Activated CD4-positive, alpha-beta T cell treated with anti-CD3 and anti-CD28 coated beads for 48 hours (primary cell): Measurements from ENCODE around the gene L3MBTL1.

Experiments
- DNase-seq: peaks from one replicate; pipeline ENCODE4 v3.0.0-alpha.2; 2020

The L3MBTL1 gene

DNA sequence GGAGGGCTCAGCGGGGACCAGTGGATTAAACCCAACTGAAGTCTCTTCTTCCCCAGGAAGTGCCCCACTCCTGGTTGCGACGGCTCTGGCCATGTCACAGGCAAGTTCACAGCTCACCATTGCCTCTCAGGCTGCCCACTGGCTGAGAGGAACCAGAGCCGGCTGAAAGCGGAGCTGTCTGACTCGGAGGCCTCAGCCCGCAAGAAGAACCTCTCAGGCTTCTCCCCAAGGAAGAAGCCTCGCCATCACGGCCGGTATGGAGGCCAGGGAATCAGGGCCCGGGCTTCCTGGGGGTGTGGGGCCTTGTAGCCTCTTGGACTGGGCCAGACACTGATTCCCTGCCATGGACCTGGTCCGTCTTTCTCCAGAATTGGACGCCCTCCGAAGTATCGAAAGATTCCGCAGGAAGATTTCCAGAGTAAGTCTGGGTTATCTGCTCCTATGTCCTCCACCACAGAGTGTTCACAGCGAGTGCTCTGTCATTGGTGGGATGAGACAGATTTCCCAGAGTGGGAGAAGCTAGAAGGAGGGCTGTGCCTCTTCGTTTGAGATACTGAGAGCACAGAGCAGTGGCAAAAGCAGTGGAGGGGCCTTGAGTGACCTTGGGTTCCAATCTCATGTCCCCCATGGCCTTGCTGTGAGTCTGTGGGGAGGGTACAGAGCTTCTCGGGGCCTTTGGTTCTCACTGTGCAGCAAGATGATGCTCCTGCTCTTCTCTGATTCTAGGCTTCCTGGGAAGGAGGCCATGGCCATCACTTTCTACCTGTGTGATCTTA lies 28.7 kb downstream of the L3MBTL1 start:
- no peak for DNase-seq

DNA sequence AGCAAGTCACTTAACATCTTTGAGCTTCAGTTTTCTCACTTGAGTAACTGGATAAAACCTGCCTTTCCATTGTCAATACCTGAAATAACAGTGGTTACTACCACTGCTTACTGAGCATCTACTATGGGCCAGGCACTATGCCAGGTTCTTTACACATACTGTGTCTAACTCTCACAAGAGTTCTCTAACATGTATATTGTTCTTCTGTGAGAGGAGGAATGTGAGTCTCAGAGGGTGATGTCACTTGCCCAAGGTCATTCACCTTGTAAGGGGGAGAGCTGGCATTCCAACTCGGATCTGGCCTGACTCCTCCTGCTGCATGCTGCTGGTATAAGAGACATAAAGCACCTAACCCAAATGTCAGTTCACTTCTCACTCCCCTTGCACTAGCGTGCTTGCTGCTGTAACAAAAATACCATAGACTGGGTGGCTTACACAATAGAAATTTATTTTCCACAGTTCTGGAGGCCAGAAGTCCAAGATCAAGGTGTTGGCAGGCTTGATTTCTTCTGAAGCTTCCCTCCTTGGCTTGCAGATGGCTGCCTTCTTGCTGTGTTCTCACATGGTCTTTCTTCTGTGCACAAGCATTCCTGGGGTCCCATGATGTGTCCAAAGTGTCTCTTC lies 29.4 kb downstream of the L3MBTL1 start:
- no peak for DNase-seq

DNA sequence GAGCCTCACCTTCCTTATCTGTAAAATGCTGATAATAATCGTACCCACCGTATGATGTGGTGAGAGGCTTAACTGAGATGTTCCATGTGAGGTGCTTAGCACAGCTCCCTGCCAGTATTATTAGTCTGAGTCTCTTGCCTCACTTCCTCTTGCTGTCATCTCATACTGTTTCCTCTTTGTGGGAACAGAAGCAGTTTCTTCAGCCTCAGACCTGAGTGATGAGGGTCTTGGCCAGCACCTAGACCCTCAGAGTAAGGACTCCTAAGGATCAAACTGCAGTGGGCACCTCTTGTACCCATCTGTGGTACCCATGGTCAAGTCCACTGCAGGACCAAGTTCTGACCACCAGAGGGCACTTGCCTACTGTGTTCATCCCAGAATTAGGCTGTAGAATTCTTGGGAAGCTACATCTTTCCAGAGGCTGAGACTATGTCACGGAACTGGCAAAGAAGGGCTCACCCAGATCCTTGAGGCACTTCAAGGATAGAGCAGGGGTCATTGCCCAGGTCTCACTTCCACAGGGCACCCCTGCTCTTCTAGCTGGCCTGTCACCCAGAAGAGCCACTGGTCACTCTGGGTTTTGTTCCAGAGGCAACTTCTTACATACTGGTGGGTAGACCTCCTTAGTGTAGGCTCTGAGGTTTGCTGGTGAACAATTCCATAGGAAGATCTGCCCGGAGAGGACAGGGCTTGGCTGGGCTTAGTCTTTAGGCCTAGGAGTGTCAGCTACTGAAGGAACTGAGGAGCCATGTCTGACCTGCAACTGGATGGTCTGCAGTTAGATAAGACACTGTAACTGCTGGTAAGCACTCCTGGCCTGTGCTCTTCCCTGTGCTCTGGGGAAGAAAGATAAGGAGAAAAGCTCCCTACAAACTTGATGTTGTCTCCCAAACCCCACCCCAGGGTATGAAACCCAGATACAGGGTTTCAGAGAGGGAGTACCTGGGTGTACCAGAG lies 30.7 kb downstream of the L3MBTL1 start:
- DNase-seq = peak; percentile 62

DNA sequence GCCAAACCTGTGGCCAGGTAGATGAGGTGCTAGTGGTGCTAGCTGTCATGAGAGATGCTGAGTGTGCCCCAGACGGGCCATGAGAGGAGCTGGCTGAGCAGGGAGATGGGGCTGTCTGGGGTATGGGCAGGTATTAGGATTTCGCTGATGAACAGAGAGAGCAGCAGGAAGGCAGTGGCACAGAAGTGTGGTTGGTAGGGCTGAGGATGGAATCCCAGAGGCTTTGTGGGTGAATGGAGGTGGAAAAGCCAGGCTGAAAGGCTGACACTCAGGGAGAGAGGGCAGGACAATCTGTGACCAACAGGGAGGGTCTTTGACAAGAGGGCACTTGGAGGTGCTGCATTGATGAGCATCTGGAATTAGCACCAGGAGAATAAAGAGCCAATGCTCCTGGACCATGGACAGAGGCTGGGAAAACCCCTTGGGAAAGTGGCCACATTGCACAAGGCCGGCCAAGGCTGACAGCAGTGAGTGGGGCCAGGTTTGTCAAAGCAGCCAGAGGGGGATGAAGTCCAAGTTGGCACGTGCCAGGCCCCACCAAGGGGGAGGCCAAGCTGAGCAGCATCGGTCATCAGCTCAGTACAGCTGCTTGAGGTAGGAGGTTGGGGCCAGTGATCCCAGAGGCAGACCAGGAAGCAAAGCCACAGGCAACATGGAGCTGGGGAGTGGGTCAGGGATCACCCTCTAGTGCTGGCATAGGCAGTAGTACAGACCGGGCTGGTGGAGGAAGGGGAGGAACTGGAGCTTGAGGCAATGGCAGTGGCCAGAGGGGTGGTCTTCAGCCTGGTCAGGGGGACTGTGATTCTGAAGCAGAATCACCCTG lies 31.6 kb downstream of the L3MBTL1 start:
- no peak for DNase-seq

DNA sequence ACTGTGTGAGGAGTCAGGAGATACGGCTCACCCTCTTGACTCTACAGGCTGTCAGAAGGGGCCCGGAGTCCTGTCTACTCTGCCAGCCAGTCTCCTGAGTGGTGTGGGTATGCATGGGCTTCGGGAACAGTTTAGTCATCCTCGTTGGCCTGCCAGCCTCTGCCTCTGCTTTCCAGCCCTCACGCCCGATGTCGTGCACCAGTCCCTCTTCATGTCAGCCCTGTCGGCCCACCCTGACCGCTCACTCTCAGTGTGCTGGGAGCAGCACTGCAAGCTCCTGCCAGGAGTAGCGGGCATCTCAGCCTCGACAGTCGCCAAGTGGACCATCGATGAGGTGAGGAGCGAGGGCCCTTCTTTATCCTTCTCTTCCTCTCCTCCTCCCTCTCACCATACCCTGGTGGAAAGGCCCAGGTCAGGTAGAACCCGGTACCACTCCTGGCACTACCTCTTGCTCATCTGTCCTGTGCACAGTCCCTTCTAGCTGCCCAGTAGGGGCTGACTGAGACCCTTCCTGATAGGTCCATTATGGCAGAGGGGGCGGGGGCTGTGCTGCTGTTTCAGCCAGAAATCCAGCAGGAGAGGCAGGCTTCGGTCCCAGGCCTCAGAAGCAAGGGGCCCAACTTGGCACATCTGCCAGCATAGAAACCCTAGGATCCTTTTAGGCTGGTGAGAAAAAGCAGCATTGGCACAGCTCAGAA lies 32.6 kb downstream of the L3MBTL1 start:
- DNase-seq = no peak

DNA sequence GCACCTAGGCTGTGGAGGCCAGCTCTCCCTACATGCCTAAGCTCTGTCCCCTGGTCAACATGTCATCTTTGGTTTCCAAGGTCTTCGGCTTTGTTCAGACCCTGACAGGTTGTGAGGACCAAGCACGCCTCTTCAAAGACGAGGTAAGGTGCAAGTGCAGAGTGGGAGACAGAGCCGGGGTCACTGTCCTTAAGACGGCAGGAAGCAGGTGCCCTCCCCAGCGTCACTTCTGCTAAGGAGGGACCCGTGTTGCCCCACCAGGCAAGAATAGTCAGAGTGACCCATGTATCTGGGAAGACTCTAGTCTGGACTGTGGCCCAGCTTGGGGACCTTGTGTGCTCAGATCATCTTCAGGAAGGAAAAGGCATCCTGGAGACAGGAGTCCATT lies 33.2 kb downstream of the L3MBTL1 start:
- no peak for DNase-seq

DNA sequence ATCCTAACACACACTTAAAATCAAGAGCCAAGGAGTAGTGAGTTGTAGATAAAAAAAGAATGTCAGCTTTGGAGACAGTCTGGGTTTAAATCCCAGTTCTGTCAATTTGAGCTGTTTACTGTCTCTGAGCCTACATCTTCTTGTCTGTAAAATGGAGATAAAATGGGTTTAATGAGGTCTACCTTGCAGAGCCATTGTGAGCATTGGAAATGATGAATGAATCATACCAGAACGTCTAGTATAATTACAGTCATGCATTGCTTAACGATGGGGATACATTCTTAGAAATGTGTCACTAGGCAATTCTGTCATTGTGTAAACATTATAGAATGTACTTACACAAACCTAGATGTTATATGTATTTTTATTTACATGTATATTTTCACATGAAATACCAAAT lies 33.7 kb downstream of the L3MBTL1 start:
- DNase-seq = no peak

DNA sequence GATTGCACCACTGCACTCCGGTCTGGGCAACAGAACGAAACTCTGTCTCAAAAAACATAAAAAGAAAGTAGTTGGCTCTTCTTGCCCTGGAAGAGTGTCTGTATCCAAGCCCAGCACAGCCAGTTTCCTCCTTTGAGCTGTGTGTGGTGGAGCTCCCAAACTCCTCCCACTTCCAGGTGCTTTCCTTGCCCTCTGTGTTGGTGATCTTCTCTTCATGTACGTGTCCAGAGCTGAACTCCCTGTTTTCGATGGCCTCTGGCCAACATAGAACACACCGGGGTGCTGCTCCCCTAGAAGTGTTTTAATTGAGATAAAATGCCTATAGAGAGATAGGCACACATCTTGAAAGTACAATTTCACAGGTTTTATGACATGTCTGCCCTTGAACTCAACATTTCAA lies 34.7 kb downstream of the L3MBTL1 start:
- DNase-seq = no peak

DNA sequence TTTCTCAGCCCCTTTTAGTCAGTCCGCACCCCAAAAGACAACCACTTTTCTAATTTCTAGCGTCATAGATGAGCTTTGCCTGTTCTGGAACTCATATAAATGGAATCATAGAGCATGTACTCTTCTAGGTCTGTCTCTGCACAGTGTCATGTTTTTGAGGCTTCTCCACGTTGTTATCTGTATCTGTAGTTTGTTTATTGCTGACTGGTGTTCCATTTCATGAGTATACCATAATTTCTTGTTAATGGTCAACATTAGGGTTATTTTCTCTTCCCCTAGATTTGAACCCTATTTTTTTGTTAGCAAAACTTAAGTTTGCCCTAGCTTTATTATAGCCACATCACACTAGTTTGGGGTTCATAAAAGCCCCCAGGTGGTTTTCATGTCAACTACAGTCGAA lies 35.2 kb downstream of the L3MBTL1 start:
- no peak for DNase-seq

DNA sequence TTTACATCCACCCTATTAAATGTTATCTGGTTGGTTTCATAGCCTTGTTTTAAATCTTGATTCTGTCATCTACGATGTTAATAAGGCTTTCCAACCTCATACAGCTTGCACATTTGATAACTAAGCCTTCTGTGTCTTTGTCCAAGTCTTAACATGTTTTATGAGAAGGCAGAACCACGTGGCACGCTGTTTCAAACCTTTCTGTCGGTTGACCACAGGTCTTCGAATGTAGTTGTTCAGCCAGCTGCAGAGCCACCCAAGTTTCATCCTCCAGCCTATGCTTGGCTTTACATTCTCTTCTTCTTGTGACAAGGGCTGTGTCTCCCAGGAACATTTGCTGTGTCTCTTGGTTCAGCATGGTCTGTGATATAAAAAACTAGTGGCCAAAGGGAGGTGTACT lies 35.6 kb downstream of the L3MBTL1 start:
- DNase-seq = no peak

DNA sequence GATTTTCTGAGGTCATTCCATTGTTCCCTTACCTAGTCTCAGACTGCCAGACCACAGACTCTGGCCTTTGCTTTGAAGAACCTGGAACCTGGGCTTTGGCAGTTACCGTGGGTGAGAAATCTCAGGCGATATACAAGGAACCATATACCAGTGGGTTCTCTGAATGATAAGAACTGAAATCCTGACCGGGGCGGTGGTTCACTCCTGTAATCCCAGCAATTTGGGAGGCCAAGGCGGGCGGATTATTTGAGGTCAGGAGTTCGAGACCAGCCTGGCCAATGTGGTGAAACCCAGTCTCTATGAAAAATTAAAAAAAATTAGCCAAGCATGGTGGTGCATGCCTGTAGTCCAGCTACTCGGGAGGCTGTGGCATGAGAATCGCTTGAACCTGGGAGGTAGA lies 37.0 kb downstream of the L3MBTL1 start:
- DNase-seq = no peak

DNA sequence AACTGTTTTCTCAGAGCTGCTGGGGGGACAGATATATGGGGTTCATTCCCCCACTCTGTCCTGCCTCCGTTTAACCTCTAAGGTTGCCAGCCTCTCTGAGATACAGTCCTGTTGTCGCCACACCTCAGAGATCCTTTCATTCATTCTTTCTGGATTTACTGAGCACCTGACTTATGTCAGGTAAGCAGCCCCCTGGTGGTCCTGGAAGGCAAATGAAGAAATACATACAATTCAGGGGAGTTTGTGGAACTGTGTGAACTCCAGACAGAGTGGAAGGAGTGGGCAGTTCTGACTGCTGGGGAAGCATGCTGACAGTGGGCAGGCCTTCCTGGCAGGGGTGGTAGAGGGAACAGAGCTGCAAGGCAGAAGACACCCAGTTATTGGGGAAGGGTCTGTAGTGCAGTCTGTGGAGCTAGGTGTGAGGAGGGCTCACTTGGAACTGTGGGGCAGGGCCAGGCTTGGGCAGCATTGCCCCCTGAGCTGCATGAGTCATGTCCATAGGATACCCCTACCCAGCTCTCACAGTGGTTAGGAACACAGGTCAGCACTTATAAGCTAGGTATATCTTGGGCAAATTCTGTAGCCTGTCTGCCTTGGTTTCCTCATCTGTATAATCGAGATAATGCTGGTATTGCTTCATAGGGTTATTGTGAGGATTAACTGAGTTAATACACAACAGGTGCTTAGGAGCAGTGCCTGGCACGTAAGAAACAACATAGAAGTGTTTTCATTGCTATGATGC lies 38.5 kb downstream of the L3MBTL1 start:
- DNase-seq = no peak

DNA sequence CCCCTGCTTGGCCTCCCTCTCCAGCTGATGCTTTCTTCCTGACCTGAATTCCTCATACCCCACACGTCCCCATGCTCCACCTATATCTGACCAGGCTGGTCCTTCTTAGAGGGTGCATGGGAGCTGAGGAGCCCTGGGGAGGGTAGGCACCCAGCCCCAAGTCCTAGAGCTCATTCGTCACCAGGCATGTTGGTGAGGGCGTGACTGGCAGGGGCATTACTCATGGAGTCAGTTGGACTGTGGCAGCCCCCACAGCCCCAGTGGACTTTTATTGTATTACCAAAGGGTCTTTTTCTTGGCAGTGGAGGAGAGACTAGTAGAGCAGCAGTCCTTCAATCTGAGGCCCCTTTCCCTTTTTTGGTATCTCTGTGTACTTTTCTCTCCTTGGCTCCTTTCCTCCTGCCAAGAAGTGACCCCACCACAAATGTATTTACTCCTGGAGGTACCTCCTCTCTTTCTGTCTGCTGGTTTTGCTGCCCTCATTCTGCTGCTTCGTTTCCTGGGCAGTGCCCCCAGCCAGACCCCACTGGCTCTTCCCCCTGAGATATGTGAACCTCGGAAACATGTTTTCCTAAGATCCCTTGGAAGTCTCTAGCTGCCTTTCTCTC lies 40.9 kb downstream of the L3MBTL1 start:
- DNase-seq = no peak

DNA sequence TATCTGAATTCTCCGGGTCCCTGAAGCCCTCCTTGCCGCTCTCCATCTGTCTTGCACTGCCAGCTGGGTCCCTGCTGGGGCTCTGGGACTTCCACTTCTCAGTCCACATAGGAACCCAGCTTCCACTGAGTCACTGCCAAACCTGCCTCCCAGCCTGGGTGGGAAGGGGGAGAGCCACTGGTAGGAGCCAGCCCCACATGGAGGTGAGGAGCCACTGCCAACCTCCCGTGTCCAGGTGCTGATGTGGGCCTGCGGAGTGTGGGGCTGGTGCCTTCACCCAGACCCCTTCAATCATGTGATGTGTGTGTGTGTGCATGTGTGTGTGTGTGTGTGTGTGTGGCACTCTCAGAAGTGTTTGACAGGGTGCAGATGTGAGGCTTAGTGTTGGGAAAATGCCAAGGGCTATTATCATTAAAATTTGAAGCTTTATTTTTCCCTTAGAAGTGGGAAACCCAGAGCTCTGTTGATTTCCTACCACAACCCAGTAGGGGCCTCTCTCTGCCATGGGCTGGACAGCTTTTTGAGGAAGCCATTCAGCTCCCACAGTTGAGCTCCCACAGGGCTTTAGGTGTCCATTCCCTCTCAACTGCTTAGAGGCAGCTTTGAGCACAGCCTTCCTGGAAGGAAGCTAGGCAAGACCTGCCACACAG lies 42.0 kb downstream of the L3MBTL1 start:
- DNase-seq = no peak

DNA sequence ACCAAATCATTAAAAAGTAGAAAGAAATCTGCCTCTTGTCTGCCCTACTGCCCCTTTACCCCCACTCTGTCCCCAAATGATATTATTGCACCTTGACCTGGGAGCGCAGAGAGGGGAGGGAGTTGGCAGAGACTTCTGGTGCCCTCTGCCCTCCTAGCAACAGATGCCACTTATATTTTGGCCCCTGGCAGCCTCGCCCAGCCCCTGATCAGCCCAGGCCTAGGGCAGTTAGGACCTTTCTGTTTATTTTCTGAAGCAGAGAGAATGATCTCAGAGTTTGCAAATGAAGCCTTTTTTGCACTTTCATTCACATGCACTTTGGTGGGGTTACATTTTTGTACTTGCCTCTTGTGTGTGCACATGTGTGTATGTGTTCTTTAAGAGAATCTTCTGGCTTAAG lies 43.0 kb downstream of the L3MBTL1 start:
- no peak for DNase-seq

DNA sequence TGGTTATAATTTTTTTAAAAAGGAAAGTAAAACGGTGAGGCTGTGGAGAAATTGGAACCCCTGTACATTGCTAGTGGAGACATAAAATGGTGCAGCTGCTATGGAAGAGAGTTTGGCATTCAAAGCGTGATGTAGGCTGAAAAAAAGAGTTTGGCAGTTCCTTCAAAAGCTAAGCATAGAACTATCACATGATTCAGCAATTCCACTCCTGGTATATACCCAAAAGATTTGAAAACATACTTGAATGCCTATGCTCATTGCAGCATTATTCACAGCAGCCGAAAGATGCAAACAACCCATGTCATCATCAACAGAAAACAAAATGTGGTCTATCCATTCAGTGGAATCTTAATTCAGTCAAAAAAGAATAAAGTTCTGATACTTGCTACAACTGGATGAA lies 46.9 kb downstream of the L3MBTL1 start:
- DNase-seq = no peak

DNA sequence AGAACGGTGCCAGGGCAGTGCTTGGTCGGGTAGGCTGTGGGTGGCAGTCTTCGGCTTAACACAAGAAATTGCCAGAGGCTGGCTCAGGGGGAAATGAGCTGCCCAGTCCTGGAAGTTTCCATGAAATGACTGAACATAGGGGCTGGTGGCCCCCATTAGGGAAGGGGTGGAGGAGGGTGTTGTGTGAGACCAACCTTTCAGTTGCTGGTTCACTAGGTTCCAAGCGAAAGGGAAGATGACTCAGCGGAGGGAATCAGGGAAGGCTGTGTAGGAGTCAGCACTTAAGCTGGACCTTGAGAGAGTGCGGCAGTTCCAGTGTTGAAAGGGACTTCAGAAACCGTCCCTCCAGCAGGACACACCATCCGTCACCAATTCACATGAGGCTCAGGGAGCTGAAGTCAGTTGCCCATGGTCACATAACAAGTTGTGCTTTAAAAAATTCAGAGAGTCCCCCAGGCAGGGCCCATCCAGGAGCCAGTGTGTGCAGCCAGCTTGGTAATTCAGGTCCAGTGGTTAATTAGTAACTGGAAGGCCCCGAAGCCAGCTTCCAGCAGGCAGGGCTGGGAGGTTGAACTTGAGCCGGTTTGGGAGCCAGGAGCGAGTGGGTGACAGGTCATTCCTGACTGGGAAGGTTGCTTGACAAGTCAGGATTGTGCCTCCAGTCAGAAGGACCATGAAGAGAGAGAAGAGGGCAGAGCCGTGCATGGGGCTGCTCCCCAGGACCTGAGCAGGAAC lies 51.1 kb downstream of the L3MBTL1 start, which contains the start of gene SGK2:
Gene SGK2 (plus strand): TSS at position 616 of the 735 bp plus-strand sequence. CDS start 7,469 bp downstream, outside the sequence.
- DNase-seq = no peak

DNA sequence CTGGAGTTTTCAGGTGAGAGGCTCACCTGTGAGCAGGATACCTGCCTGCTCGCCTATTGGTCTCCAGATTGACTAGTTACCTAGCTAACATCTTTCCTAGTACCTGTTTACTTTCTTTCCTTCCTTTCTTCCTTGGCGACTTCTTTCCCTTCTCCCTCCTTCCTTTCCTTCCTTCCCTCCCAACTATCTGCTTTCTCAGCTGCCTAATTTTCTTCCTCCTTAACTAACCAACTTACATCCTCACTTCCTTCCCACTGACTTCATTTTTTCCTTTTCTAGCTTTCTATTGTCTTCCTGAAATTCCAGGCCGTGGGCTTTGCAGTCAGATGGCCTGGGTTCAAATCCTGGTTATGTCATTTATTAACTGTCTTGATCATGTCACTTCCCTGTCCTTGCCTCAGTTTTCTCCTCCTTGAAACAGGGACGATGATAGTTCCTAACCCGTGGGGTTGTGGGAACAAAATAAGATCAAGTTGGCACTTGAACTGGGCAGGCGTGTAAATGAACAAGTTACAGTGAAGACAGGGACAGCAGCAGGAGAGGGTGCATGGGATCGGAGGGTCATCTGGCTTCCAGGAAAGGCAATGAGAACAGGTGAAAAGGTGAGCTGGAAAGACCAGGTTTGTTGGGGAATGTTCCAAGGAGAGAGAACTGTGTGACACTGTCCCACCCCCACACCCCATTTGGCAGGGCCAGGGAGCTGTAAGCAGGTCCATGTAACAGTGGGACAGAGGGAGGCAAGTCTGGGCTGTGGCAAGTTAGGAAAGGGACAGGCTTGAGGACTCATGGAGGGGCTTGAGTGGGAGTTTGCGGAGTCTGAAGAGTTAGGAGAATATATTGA lies 51.9 kb downstream of the L3MBTL1 start:
- DNase-seq = no peak

DNA sequence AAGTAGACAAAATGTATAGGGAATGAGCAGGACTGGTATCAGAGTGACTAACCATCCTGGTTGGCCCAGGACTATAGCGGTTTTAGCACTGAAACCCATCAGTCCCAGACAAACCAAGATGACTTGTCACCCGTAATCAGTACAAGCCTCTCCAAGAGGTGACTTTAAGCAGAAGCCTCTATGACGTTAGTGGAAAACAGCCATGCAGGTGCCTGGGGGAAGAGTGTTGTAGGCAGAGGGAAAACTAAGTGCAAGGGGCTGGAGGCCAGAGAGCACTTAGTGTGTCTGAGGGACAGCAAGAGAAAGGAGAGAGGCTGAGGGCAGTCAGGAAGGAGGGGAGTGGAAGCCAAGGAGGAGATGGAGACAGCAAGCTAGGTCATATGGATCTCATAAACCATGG lies 53.5 kb downstream of the L3MBTL1 start:
- DNase-seq = no peak
